Ovary (tissue), 9 donors: ENCODE results near the gene DCP1B. TPM values are rescaled to one million over a fixed set of nuclear protein-coding genes. Genes with fewer than 3 reads are reported as not detected.

Experiments
- DNase-seq, 5 donors: peaks; one replicate each; pipeline ENCODE4 v3.0.0-alpha.2; 2019 to 2020
- H3K27ac ChIP-seq, 2 donors: fragments of 200-600 bp; one replicate each; pipeline versions ENCODE4 v1.5.1 to v1.8.0; 2019 to 2022
- H3K27me3 ChIP-seq: fragments of 200-600 bp; one replicate; pipeline ENCODE4 v1.8.0; 2022
- H3K36me3 ChIP-seq: fragments of 200-600 bp; sonication (generic); one replicate; pipeline ENCODE4 v1.5.1; 2019
- H3K4me1 ChIP-seq: one replicate; pipeline ENCODE4 v1.8.1; 2013; ENCODE audit warnings: mild to moderate bottlenecking, moderate library complexity; ENCODE audit not compliant: insufficient read depth
- H3K4me3 ChIP-seq: fragments of 200-600 bp; sonication (generic); one replicate; pipeline ENCODE4 v1.5.1; 2017
- H3K9me3 ChIP-seq, 2 donors: fragments of 200-600 bp in 1 of 2; sonication (generic) in 1 of 2; one replicate each; pipeline versions ENCODE4 v1.5.1 to v1.8.1; 2013 to 2019; ENCODE audit warnings: mild to moderate bottlenecking in 1 of 2, moderate library complexity in 1 of 2
- EP300 ChIP-seq: sonication (generic); formaldehyde crosslinking; IDR thresholded peaks from one replicate; pipeline ENCODE4 v1.6.1; 2017; ENCODE audit warnings: antibody characterized with exemption
- POLR2A ChIP-seq: fragments of 450-650 bp; IDR thresholded peaks from one replicate; pipeline ENCODE4 v1.6.1; 2017; ENCODE audit warnings: antibody characterized with exemption, mild to moderate bottlenecking, moderate library complexity
- WGBS, 3 donors: extraction: QIAGEN DNeasy Blood & Tissue Kit in 1 of 3; methylation state at CpG; one replicate each; pipeline versions ENCODE4 v1.1.5 to v1.1.7; 2013 to 2017; 5-methylcytosine and 5-hydroxymethylcytosine counted together
- intact Hi-C, 4 donors: fragments of 100-400 bp; cut with DNase I; formaldehyde crosslinking; loops; one replicate each; pipeline versions ENCODE4 v1.11.0 to v1.15.1; 2022 to 2023
- polyA plus RNA-seq, 2 donors: library from polyadenylated mRNA; stranded (reverse); fragments of 200-250 nt in 1 of 2; fragments of 350-450 nt in 1 of 2; fragmentation: Illumina TruSeq in 1 of 2; extraction: RNeasy Lipid Tissue Mini Kit (QIAGEN cat#74804) in 1 of 2; gene quantifications; one replicate each; pipeline ENCODE4 v1.2.3, GENCODE V29; 2013 to 2014
- total RNA-seq, 7 donors: library from RNA; depleted of rRNA in 2 of 7; stranded (reverse); fragments of >200 nt in 2 of 7; fragmentation: NEBNext Ultra II Directional in 3 of 7; extraction: Animal tissue kit (Norgen Biotek cat#: 25700) in 3 of 7; gene quantifications; one replicate each; pipeline versions ENCODE4 v1.1.0 to v1.2.4, GENCODE V29; 2016 to 2023
- TF ChIP-seq, protein P1 (sequence below), 3 donors: fragments of 450-650 bp in 2 of 3; fragments of 200-600 bp in 1 of 3; IDR thresholded peaks; one replicate each; pipeline versions ENCODE4 v1.5.1 to v1.8.0; 2016 to 2022; ENCODE audit warnings: antibody characterized with exemption in 3 of 3, mild to moderate bottlenecking in 1 of 3
- donor health status: DM: no; HTN: no; CAD: no; lungs with moderate emphysema.
- donor health status: DM: no; HTN: no; CAD: no.
- donor health status: Bipolar disorder and iron deficiency.
- donor health status: DM: yes; HTN: yes; CAD: no.
- donor health status: DM: no; HTN: no; CAD: no.
- donor health status: DM: yes; HTN: yes; CAD: no.

The DCP1B gene
- total and polyA plus RNA-seq, 9 donors, result 13.5 to 22.9 (median 17.2) TPM

DNA sequence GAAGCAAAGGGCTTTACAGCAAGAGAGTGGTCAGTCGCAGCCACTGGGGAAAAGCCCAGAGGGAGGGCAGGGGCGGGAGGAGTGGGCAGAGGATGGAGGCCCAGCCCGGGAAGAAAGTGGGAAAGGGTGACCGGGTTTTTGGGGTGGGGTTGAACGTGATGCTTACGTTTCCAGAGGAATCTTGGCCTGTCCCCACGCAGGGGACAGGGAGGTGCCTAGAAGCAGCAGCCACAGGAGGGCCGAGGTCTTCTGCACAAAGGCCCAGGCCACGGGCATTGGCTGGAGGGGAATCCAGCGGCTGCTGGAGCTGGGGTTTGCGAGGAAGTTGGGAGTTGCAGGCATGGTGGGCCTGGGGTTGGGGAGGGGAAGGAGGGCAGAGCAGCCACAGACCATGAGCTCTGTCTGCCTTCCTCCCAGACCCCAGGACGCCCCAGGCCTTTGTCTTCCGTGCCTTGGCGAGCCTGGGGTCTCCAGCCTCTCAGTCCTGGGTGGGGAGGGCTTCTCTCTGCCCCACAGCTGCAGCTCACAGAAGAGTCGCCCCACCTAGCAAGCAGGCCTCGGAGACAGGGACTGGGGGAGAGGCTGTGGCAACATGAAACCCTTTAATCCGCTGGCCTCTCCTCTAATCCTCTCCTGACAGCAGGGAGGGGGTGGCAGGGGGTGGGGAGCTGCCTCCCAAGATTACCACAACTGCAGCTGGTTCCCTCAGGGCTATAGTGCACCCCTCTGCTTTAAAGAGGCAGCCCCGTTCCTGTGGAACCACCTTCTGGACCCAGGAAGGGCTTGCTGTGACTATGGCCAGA lies 86.0 kb downstream of the DCP1B start, which contains the start of gene CACNA2D4:
Gene CACNA2D4 (minus strand): TSS at position 572 of the 803 bp plus-strand sequence. CDS start 179 bp downstream, at position 393.
- H3K36me3 ChIP-seq, result no peaks in the 10 kb centered on the region
- H3K27ac ChIP-seq, result no peak within 1 kb of the TSS
- peaks cover 5% of the 10 kb centered on the region for H3K4me1 ChIP-seq
- intact Hi-C loops, result no loop called here
- H3K27me3 ChIP-seq, result no peaks in the 10 kb centered on the region
- no peak within 1 kb of the TSS for H3K4me3 ChIP-seq
- TF ChIP-seq, protein P1, sequence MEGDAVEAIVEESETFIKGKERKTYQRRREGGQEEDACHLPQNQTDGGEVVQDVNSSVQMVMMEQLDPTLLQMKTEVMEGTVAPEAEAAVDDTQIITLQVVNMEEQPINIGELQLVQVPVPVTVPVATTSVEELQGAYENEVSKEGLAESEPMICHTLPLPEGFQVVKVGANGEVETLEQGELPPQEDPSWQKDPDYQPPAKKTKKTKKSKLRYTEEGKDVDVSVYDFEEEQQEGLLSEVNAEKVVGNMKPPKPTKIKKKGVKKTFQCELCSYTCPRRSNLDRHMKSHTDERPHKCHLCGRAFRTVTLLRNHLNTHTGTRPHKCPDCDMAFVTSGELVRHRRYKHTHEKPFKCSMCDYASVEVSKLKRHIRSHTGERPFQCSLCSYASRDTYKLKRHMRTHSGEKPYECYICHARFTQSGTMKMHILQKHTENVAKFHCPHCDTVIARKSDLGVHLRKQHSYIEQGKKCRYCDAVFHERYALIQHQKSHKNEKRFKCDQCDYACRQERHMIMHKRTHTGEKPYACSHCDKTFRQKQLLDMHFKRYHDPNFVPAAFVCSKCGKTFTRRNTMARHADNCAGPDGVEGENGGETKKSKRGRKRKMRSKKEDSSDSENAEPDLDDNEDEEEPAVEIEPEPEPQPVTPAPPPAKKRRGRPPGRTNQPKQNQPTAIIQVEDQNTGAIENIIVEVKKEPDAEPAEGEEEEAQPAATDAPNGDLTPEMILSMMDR (IDR thresholded peaks at IDR 0.05), result no peak
- no peak for TF ChIP-seq EP300
- H3K9me3 ChIP-seq, result no peaks in the 10 kb centered on the region
- DNase-seq, result peak in 1 of 5 donors; percentile 3
- 55 to 69% (median 62%) methylated on average over 18 of the region's 18 CpGs for WGBS, 3 donors

DNA sequence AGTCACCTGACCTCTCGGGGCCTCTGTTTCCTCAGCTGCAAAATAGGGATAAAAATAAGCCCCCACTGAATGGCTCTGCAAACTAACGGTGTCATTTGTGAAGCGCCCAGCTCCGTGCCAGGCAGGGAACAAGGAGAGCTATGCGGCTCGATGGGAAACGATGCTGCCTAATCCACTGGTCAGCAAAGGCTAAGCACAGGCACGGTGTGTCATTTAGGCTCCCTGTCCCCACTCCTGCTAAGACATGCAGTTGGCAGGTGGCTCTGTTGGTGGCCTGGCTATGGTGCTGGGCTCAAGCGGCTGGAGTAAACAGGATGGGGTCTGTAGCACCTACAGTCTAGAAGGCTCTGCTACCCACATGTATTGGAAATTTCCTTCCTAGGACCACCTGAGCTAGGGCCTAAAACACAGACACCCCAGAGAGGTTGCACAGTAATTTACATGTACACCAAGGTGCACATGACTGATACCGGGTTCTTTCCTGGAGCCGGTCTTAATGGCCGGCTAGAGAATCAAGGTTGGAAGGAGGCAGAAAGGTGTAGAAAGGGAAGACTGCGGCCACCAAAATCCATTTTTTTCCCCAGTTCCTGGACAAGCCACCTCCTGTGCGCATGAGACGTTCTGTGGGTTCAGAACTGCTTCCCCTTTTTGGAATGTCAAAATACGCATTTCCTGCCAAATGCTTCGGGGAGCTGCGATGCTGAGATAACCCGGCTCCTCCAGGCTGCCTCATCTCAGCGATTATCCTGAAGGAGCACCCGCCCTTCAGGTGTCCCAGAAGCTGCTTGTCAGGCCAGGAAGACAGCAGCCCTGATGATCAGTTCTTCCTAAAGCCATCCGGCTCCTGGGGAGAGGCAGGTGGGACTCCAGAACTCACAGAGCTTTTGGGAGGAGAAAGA lies 86.8 kb downstream of the DCP1B start:
- 47 to 61% (median 56%) methylated on average over 20 to 22 of the region's 22 CpGs for WGBS, 3 donors
- Histone ChIP-seq H3K4me3 (no peak overlapping the region), H3K27me3 (no peaks in the 10 kb centered on the region), H3K27ac (no peak overlapping the region), H3K36me3 (no peaks in the 10 kb centered on the region), H3K9me3 (no peaks in the 10 kb centered on the region), H3K4me1 (peaks cover 5% of the 10 kb centered on the region)
- TF ChIP-seq EP300 (no peak), POLR2A (no peak)
- TF ChIP-seq, protein P1 (IDR thresholded peaks at IDR 0.05), result no peak
- intact Hi-C loops, result no loop called here
- peak in 1 of 5 donors; percentile 5 for DNase-seq

DNA sequence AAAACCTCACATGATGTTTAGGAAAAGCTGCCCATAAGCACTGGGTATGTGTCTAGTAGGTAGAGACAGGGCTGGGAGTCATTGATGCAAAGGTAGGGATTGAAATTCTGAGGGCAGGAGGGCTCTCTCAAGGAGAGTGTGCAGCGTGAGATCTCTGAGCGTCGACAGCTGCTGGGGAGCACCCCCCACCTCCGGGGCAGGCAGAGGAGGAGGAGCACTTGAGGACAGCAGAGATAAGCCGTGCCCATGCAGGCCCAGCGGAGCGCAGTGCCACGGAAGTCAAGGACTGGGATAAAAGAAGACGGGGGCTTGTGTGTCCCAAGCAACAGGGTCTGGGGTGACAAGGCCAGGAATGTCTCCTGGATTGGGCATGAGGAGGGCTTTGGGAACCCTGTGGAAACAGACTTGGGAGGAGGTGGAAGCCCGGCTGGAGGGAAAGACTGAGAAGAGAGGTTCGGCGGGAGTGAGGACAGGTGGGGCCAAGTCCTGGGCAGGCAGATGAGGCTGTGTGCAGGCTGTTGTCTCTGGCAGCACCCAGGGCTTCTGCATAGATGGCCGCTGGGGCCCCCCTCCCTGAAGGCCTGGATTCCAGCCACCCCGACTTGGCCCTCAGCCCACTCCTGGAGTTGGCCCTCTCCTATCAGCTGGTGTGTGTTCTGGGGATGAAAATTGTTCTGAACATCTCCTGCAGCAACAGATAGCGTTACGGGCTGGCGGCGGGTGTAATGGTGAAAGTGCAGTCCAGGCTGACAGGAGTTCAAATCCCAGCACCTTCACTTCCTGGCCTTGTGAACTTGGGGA lies 87.7 kb downstream of the DCP1B start:
- TF ChIP-seq, protein P1 (IDR thresholded peaks at IDR 0.05), result no peak
- TF ChIP-seq POLR2A, result no peak
- TF ChIP-seq EP300, result no peak
- Histone ChIP-seq H3K27me3 (no peaks in the 10 kb centered on the region), H3K27ac (no peak overlapping the region), H3K4me3 (no peak overlapping the region), H3K9me3 (no peaks in the 10 kb centered on the region), H3K36me3 (no peaks in the 10 kb centered on the region), H3K4me1 (peaks cover 5% of the 10 kb centered on the region)
- intact Hi-C loops, result no loop called here
- WGBS, 3 donors, result 9 to 21% (median 19%) methylated on average over 18 of the region's 18 CpGs
- peak; percentile 52 to 86 (median 73) for DNase-seq
